K562 (cell line): ENCODE measurements around the gene ATP5F1D.

Source experiments
- E2F1 ChIP-seq: sonication (generic); formaldehyde crosslinking; IDR thresholded peaks from 2 replicates; pipeline ENCODE4 v1.8.1; 2023; ENCODE audit warnings: mild to moderate bottlenecking, missing genetic modification reagents, moderate library complexity
- EZH2 ChIP-seq: IDR thresholded peaks from 2 replicates; pipeline ENCODE4 v1.6.1; 2012; ENCODE audit warnings: low read depth, mild to moderate bottlenecking, inconsistent platforms, low read length, borderline replicate concordance
- GTF3C2 ChIP-seq: IDR thresholded peaks from 3 replicates; pipeline ENCODE4 v1.6.1; 2011; ENCODE audit warnings: borderline replicate concordance, mild to moderate bottlenecking, moderate library complexity; ENCODE audit not compliant: insufficient read length; ENCODE audit errors: extremely low read depth
- PHF8 ChIP-seq: fragments of 200-600 bp; sonication (generic); IDR thresholded peaks from 2 replicates; pipeline ENCODE4 v1.6.1; 2012; ENCODE audit warnings: mixed run types, mild to moderate bottlenecking, inconsistent platforms, low read length, moderate library complexity, borderline replicate concordance
- POLR2AphosphoS5 ChIP-seq: IDR thresholded peaks from 2 replicates; pipeline ENCODE4 v1.6.1; 2011; ENCODE audit warnings: mild to moderate bottlenecking, low read depth, low read length, moderate library complexity; ENCODE audit not compliant: control insufficient read depth, insufficient read depth
- ZNF212 ChIP-seq: fragments of 450-650 bp; formaldehyde crosslinking; IDR thresholded peaks from 2 replicates; pipeline ENCODE4 v1.4.0; 2020; ENCODE audit warnings: mild to moderate bottlenecking

GRCh38 chr19:1226227-1226518, 15.4 kb upstream of the ATP5F1D start:
- TF ChIP-seq E2F1 (CRISPR knock-in tag), result no peak
- no peak for TF ChIP-seq EZH2
- no peak for TF ChIP-seq ZNF212 (CRISPR knock-in tag)
- TF ChIP-seq POLR2AphosphoS5, result no peak
- no peak for TF ChIP-seq GTF3C2
- TF ChIP-seq PHF8, result no peak
